Suprapubic skin (tissue), 4 donors: ENCODE results near the gene MUC22.
"Not testable (repeated sequence)": the region's sequence is repeated elsewhere in the genome, so short reads cannot be mapped to it uniquely, and the experiment has no call there.

ENCODE experiments used
- CTCF ChIP-seq, 2 donors: fragments of 200-600 bp in 1 of 2; fragments of 450-650 bp in 1 of 2; sonication (generic) in 1 of 2; IDR thresholded peaks; one replicate each; pipeline ENCODE4 v1.5.1; 2016 to 2019; ENCODE audit warnings: antibody characterized with exemption in 2 of 2, mild to moderate bottlenecking in 1 of 2, moderate library complexity in 1 of 2
- EP300 ChIP-seq: sonication (generic); formaldehyde crosslinking; IDR thresholded peaks from one replicate; pipeline ENCODE4 v1.6.1; 2017; ENCODE audit warnings: antibody characterized with exemption
- POLR2A ChIP-seq, 2 donors: fragments of 450-650 bp; IDR thresholded peaks; one replicate each; pipeline ENCODE4 v1.6.1; 2017; ENCODE audit warnings: antibody characterized with exemption in 2 of 2, mild to moderate bottlenecking in 2 of 2, moderate library complexity in 2 of 2
- POLR2AphosphoS5 ChIP-seq, 3 donors: sonication (generic); formaldehyde crosslinking; IDR thresholded peaks; one replicate each; pipeline ENCODE4 v1.6.1; 2017; ENCODE audit warnings: antibody characterized with exemption in 3 of 3

- TF ChIP-seq CTCF (IDR thresholded peaks at IDR 0.05); EP300; POLR2A (IDR thresholded peaks at IDR 0.05); POLR2AphosphoS5 (IDR thresholded peaks at IDR 0.05): not testable (repeated sequence)
Measured at GRCh38 chr6:31021705-31022531, 11.6 kb downstream of the MUC22 start.
